Prostate gland (tissue), 2 donors: ENCODE results near the gene HIGD2B. TPM values are rescaled to one million over a fixed set of nuclear protein-coding genes. Genes with fewer than 3 reads are reported as not detected.

Experiments used
- DNase-seq: peaks from one replicate; pipeline ENCODE4 v3.0.0-alpha.2; 2019; ENCODE audit warnings: low spot score
- H3K27ac ChIP-seq, 2 donors: fragments of 200-600 bp; sonication (generic); 2 replicates each; pipeline ENCODE4 v1.5.1; 2017 to 2019
- H3K27me3 ChIP-seq: fragments of 200-600 bp; sonication (generic); replicated peaks from 2 replicates; pipeline ENCODE4 v1.5.1; 2019; ENCODE audit not compliant: insufficient read depth
- H3K36me3 ChIP-seq, 2 donors: fragments of 200-600 bp; sonication (generic); 1 replicate in 1 of 2; 2 replicates in 1 of 2; pipeline versions ENCODE4 v1.5.1 to v1.8.1; 2017 to 2019
- H3K4me1 ChIP-seq: fragments of 200-600 bp; sonication (generic); replicated peaks from 2 replicates; pipeline ENCODE4 v1.5.1; 2019
- H3K4me3 ChIP-seq, 2 donors: fragments of 200-600 bp; sonication (generic); 2 replicates each; pipeline ENCODE4 v1.5.1; 2017 to 2019
- H3K9me3 ChIP-seq: fragments of 200-600 bp; sonication (generic); 2 replicates; pipeline ENCODE4 v1.5.1; 2017
- CTCF ChIP-seq, 4 experiments: fragments of 200-600 bp in 2 of 4; fragments of 450-650 bp in 2 of 4; sonication (generic) in 2 of 4; IDR thresholded peaks; 1 replicate in 3 of 4; 2 replicates in 1 of 4; pipeline ENCODE4 v1.5.1; 2016 to 2019; ENCODE audit warnings: antibody characterized with exemption in 4 of 4, mild to moderate bottlenecking in 2 of 4, moderate library complexity in 2 of 4
- POLR2A ChIP-seq: fragments of 450-650 bp; IDR thresholded peaks from one replicate; pipeline ENCODE4 v1.6.1; 2016; ENCODE audit warnings: antibody characterized with exemption, mild to moderate bottlenecking
- POLR2AphosphoS5 ChIP-seq: sonication (generic); formaldehyde crosslinking; IDR thresholded peaks from one replicate; pipeline ENCODE4 v1.6.1; 2017; ENCODE audit warnings: antibody characterized with exemption
- WGBS: methylation state at CpG from one replicate; pipeline ENCODE4 v1.1.5; 2018; 5-methylcytosine and 5-hydroxymethylcytosine counted together
- intact Hi-C: fragments of 100-400 bp; cut with DNase I; formaldehyde crosslinking; loops from one replicate; pipeline ENCODE4 v1.14.2; 2022
- total RNA-seq, 2 donors: library from RNA; depleted of rRNA; stranded (reverse); fragments of >200 nt; gene quantifications; one replicate each; pipeline ENCODE4 v1.1.0, GENCODE V29; 2016

The HIGD2B gene
- total RNA-seq: under 1 TPM in 1 of 2 donors, not detected in 1; 0.51 TPM

GRCh38 chr15:72685925-72686794 lies at the start of gene HIGD2B, which contains the start of gene BBS4:
TSS of gene HIGD2B (minus strand) at chr15:72686182. CDS start at chr15:72676374, 9,808 bp downstream.
TSS of gene BBS4 (plus strand) at chr15:72686207. CDS start at chr15:72686228, 21 bp downstream.
- Histone ChIP-seq H3K36me3 (no peaks in the 10 kb centered on the region), H3K4me3 (peak within 1 kb of the TSS; percentile 58 to 64), H3K27ac (peak within 1 kb of the TSS; percentile 87 to 93), H3K9me3 (no peaks in the 10 kb centered on the region), H3K27me3 (no peaks in the 10 kb centered on the region), H3K4me1 (no peaks in the 10 kb centered on the region)
- DNase-seq: peak; percentile 86
- under 1% methylated on average over 49 of the region's 49 CpGs for WGBS
- TF ChIP-seq POLR2AphosphoS5: peak; percentile 95
- TF ChIP-seq CTCF (IDR thresholded peaks at IDR 0.05): no peak
- peak; percentile 82 for TF ChIP-seq POLR2A
- intact Hi-C loops: no loop called here

- 87% methylated on average over 2 of the region's 2 CpGs for WGBS
- no peaks in the 10 kb centered on the region for H3K4me1 ChIP-seq
These were observed 49.1 kb upstream of the HIGD2B start for GRCh38 chr15:72735111-72735510.

GRCh38 chr15:72733941-72734738 lies 48.2 kb upstream of the HIGD2B start:
- Histone ChIP-seq H3K27me3 (no peaks in the 10 kb centered on the region), H3K4me1 (no peaks in the 10 kb centered on the region), H3K36me3 (peaks cover 0 to 6% of the 10 kb centered on the region in 2 donors), H3K27ac (peak overlapping the region in 1 of 2 donors; percentile 11), H3K9me3 (no peaks in the 10 kb centered on the region), H3K4me3 (no peak overlapping the region)
- intact Hi-C loops: no loop called here
- WGBS: 59% methylated on average over 2 of the region's 2 CpGs
- no peak for DNase-seq
- TF ChIP-seq POLR2AphosphoS5 (peak; percentile 22), POLR2A (no peak), CTCF (IDR thresholded peaks at IDR 0.05) (no peak)

More at GRCh38 chr15:72735111-72735510, 49.1 kb upstream of the HIGD2B start:
- H3K4me3 ChIP-seq: no peak overlapping the region
- intact Hi-C loops: no loop called here
- no peaks in the 10 kb centered on the region for H3K27me3 ChIP-seq
- peaks cover 0 to 6% of the 10 kb centered on the region in 2 donors for H3K36me3 ChIP-seq
- TF ChIP-seq POLR2AphosphoS5: no peak
- TF ChIP-seq CTCF (IDR thresholded peaks at IDR 0.05): no peak
- no peak for TF ChIP-seq POLR2A
- no peaks in the 10 kb centered on the region for H3K9me3 ChIP-seq
- DNase-seq: no peak
- H3K27ac ChIP-seq: peak overlapping the region in 1 of 2 donors; percentile 11

- no peaks in the 10 kb centered on the region for H3K4me1 ChIP-seq
- H3K4me3 ChIP-seq: no peak overlapping the region
- TF ChIP-seq POLR2A: no peak
- TF ChIP-seq POLR2AphosphoS5: no peak
- TF ChIP-seq CTCF (IDR thresholded peaks at IDR 0.05): no peak
- no peak for DNase-seq
- 86% methylated on average over 4 of the region's 4 CpGs for WGBS
- H3K27ac ChIP-seq: peak overlapping the region in 1 of 2 donors; percentile 38
- peaks cover 0 to 6% of the 10 kb centered on the region in 2 donors for H3K36me3 ChIP-seq
- H3K27me3 ChIP-seq: no peaks in the 10 kb centered on the region
- intact Hi-C loops: no loop called here
- no peaks in the 10 kb centered on the region for H3K9me3 ChIP-seq
These were observed 46.5 kb upstream of the HIGD2B start for GRCh38 chr15:72732516-72732915.
